H1 (cell line): ENCODE measurements around the gene ZBTB26. TPM values are rescaled to one million over a fixed set of nuclear protein-coding genes. Genes with fewer than 3 reads are reported as not detected.

ENCODE experiments used
- CTCF ChIA-PET: fragments of 300-600 bp; sonication (Branson Sonifier 250); formaldehyde crosslinking; loops from one replicate; lab custom pipeline; 2021; ENCODE audit not compliant: partially characterized antibody; lab: Charles Lee
- POLR2A ChIA-PET: fragments of 300-600 bp; sonication (Branson Sonifier 250); formaldehyde crosslinking; loops from one replicate; lab custom pipeline; 2021; ENCODE audit warnings: inconsistent platforms; ENCODE audit not compliant: partially characterized antibody; lab: Charles Lee
- DNase-seq, 2 experiments: peaks; one replicate each; pipeline versions ENCODE4 v3.0.0 to v3.0.0-alpha.2; 2010 to 2022; ENCODE audit warnings: low spot score in 2 of 2, low read depth in 1 of 2, mixed read lengths in 1 of 2
- FAIRE-seq: peaks from 2 replicates; lab custom pipeline; 2011; peaks lifted over from hg19 to GRCh38; lab: Jason Lieb, UNC
- H2AFZ ChIP-seq: 2 replicates; pipeline ENCODE4 v1.8.1; 2012; ENCODE audit warnings: low read length, inconsistent platforms
- H2AK5ac ChIP-seq: 2 replicates; pipeline ENCODE4 v1.6.1; 2013; ENCODE audit warnings: low read depth, low read length
- H2BK120ac ChIP-seq: replicated peaks from 2 replicates; pipeline ENCODE3; 2013; ENCODE audit warnings: low read depth, low read length, inconsistent platforms
- H2BK12ac ChIP-seq: 2 replicates; pipeline ENCODE4 v1.6.1; 2013; ENCODE audit warnings: low read depth, low read length
- H2BK15ac ChIP-seq: 2 replicates; pipeline ENCODE4 v1.6.1; 2013; ENCODE audit warnings: low read length
- H2BK20ac ChIP-seq: 2 replicates; pipeline ENCODE4 v1.6.1; 2013; ENCODE audit warnings: low read length
- H2BK5ac ChIP-seq: 2 replicates; pipeline ENCODE4 v1.6.1; 2013; ENCODE audit warnings: low read depth, low read length
- H3K14ac ChIP-seq: 2 replicates; pipeline ENCODE4 v1.6.1; 2013; ENCODE audit warnings: inconsistent platforms; ENCODE audit not compliant: insufficient read length
- H3K18ac ChIP-seq: 2 replicates; pipeline ENCODE4 v1.6.1; 2013; ENCODE audit warnings: low read length; ENCODE audit errors: extremely low read depth
- H3K23ac ChIP-seq: 2 replicates; pipeline ENCODE4 v1.6.1; 2013; ENCODE audit warnings: inconsistent platforms; ENCODE audit not compliant: insufficient read length
- H3K23me2 ChIP-seq: 2 replicates; pipeline ENCODE4 v1.6.1; 2013; ENCODE audit warnings: low read depth, low read length
- H3K27ac ChIP-seq: 2 replicates; pipeline ENCODE4 v1.6.1; 2011; ENCODE audit warnings: low read depth, low read length, inconsistent platforms
- H3K27me3 ChIP-seq, 4 experiments: replicated peaks in 1 of 4; 1 replicate in 1 of 4; 2 replicates in 3 of 4; pipeline versions ENCODE4 v1.6.1 to v1.8.1; 2011 to 2013; ENCODE audit warnings: low read length in 3 of 4, mild to moderate bottlenecking in 3 of 4, inconsistent platforms in 2 of 4, mixed read lengths in 2 of 4, moderate library complexity in 1 of 4; ENCODE audit not compliant: control insufficient read depth in 3 of 4, insufficient read depth in 3 of 4; ENCODE audit errors: extremely low read depth in 1 of 4
- H3K36me3 ChIP-seq, 4 experiments: 2 replicates each; pipeline versions ENCODE4 v1.6.1 to v1.8.1; 2011 to 2013; ENCODE audit warnings: mild to moderate bottlenecking in 4 of 4, low read length in 3 of 4, moderate library complexity in 2 of 4, control low read depth in 1 of 4, inconsistent platforms in 1 of 4; ENCODE audit not compliant: insufficient read depth in 4 of 4, control insufficient read depth in 2 of 4
- H3K4ac ChIP-seq: replicated peaks from 2 replicates; pipeline ENCODE3; 2013; ENCODE audit warnings: low read length, low read depth, mixed read lengths, inconsistent platforms; ENCODE audit not compliant: insufficient read length
- H3K4me1 ChIP-seq, 4 experiments: replicated peaks in 1 of 4; 1 replicate in 1 of 4; 2 replicates in 3 of 4; pipeline versions ENCODE4 v1.6.1 to v1.8.1; 2011 to 2013; ENCODE audit warnings: low read length in 3 of 4, inconsistent platforms in 2 of 4, mixed read lengths in 1 of 4; ENCODE audit not compliant: insufficient read depth in 4 of 4, control insufficient read depth in 3 of 4
- H3K4me2 ChIP-seq, 2 experiments: 2 replicates each; pipeline versions ENCODE4 v1.6.1 to v1.8.1; 2011 to 2013; ENCODE audit warnings: low read depth in 2 of 2, low read length in 2 of 2, control low read depth in 1 of 2, inconsistent platforms in 1 of 2, mild to moderate bottlenecking in 1 of 2; ENCODE audit not compliant: insufficient read depth in 1 of 2
- H3K4me3 ChIP-seq, 4 experiments: fragments of 200-600, 300-600 bp in 1 of 4; sonication (generic), shearing (Covaris generic), sonication (Bioruptor Twin) in 1 of 4; 2 replicates each; pipeline versions ENCODE4 v1.5.1 to v1.8.1; 2011 to 2016; ENCODE audit warnings: low read length in 4 of 4, low read depth in 3 of 4, control low read depth in 2 of 4, inconsistent platforms in 2 of 4, mild to moderate bottlenecking in 2 of 4, mixed read lengths in 1 of 4, moderate library complexity in 1 of 4; ENCODE audit not compliant: insufficient read depth in 2 of 4; ENCODE audit errors: extremely low read depth in 1 of 4
- H3K56ac ChIP-seq: replicated peaks from 2 replicates; pipeline ENCODE3; 2013; ENCODE audit warnings: low read depth, mild to moderate bottlenecking, mixed read lengths, low read length, inconsistent platforms; ENCODE audit not compliant: insufficient read length
- H3K79me1 ChIP-seq: 2 replicates; pipeline ENCODE4 v1.6.1; 2013; ENCODE audit warnings: low read depth, low read length, control low read depth
- H3K79me2 ChIP-seq, 2 experiments: 2 replicates each; pipeline versions ENCODE4 v1.6.1 to v1.8.1; 2012 to 2013; ENCODE audit warnings: low read length in 2 of 2, mild to moderate bottlenecking in 2 of 2, inconsistent platforms in 1 of 2; ENCODE audit not compliant: insufficient read depth in 2 of 2, control insufficient read depth in 1 of 2
- H3K9ac ChIP-seq, 4 experiments: replicated peaks in 1 of 4; 1 replicate in 1 of 4; 2 replicates in 3 of 4; pipeline versions ENCODE4 v1.6.1 to v1.8.1; 2011 to 2013; ENCODE audit warnings: low read depth in 3 of 4, low read length in 3 of 4, control low read depth in 2 of 4, mild to moderate bottlenecking in 2 of 4, moderate library complexity in 2 of 4, inconsistent platforms in 1 of 4; ENCODE audit errors: extremely low read depth in 1 of 4
- H3K9me3 ChIP-seq, 2 experiments: 2 replicates each; pipeline versions ENCODE4 v1.6.1 to v1.8.1; 2012 to 2013; ENCODE audit warnings: mild to moderate bottlenecking in 2 of 2, moderate library complexity in 2 of 2, control low read depth in 1 of 2, inconsistent platforms in 1 of 2, low read depth in 1 of 2, low read length in 1 of 2, mixed read lengths in 1 of 2; ENCODE audit not compliant: insufficient read depth in 2 of 2
- H4K20me1 ChIP-seq, 2 experiments: replicated peaks in 1 of 2; 2 replicates each; pipeline versions ENCODE3 to v1.8.1; 2011 to 2013; ENCODE audit warnings: inconsistent platforms in 2 of 2, low read length in 2 of 2, mild to moderate bottlenecking in 1 of 2; ENCODE audit not compliant: insufficient read depth in 2 of 2, control insufficient read depth in 1 of 2
- H4K5ac ChIP-seq: 2 replicates; pipeline ENCODE4 v1.6.1; 2013; ENCODE audit warnings: low read length, low read depth, mixed read lengths, inconsistent platforms; ENCODE audit not compliant: insufficient read length
- H4K8ac ChIP-seq: 2 replicates; pipeline ENCODE4 v1.8.0; 2013; ENCODE audit warnings: mild to moderate bottlenecking, moderate library complexity, low read length, inconsistent platforms; ENCODE audit not compliant: insufficient read depth; ENCODE audit errors: extremely low read depth
- H4K91ac ChIP-seq: replicated peaks from 2 replicates; pipeline ENCODE3; 2013; ENCODE audit warnings: low read length, mixed read lengths, inconsistent platforms; ENCODE audit not compliant: insufficient read length
- BACH1 ChIP-seq: IDR thresholded peaks from 2 replicates; pipeline ENCODE4 v1.6.1; 2012; ENCODE audit warnings: low read length, improper control_type of control experiment
- CBX8 ChIP-seq: fragments of 300-800, 300-1000 bp; sonication (generic); IDR thresholded peaks from 2 replicates; pipeline ENCODE4 v1.7.1; 2016; ENCODE audit warnings: low read depth, low read length, borderline replicate concordance
- CHD2 ChIP-seq: IDR thresholded peaks from 2 replicates; pipeline ENCODE4 v1.6.1; 2012; ENCODE audit warnings: low read length, improper control_type of control experiment
- JUN ChIP-seq: IDR thresholded peaks from 2 replicates; pipeline ENCODE4 v1.6.1; 2011; ENCODE audit warnings: low read depth, mild to moderate bottlenecking, improper control_type of control experiment, low read length
- KDM5A ChIP-seq: fragments of 200-600 bp; IDR thresholded peaks from 2 replicates; pipeline ENCODE4 v1.7.1; 2012; ENCODE audit warnings: mild to moderate bottlenecking, low read length, inconsistent platforms, mixed read lengths
- PHF8 ChIP-seq: fragments of 200-600 bp; sonication (generic); conservative IDR thresholded peaks from 2 replicates; pipeline ENCODE4 v1.7.1; 2012; ENCODE audit warnings: low read depth, mild to moderate bottlenecking, inconsistent platforms, low read length, moderate library complexity
- RNF2 ChIP-seq: fragments of 200-900, 300-1000 bp; sonication (generic); IDR thresholded peaks from 2 replicates; pipeline ENCODE4 v1.7.1; 2016; ENCODE audit warnings: borderline replicate concordance, low read depth, mild to moderate bottlenecking, antibody characterized with exemption, low read length; ENCODE audit not compliant: poor library complexity, severe bottlenecking; ENCODE audit errors: missing control alignments
- SAP30 ChIP-seq: fragments of 300-600 bp; sonication (generic); IDR thresholded peaks from 2 replicates; pipeline ENCODE4 v1.7.1; 2012; ENCODE audit warnings: low read length, moderate library complexity, mild to moderate bottlenecking, inconsistent platforms; ENCODE audit not compliant: insufficient read depth, insufficient replicate concordance
- SIN3A ChIP-seq, 2 experiments: IDR thresholded peaks in 1 of 2; conservative IDR thresholded peaks in 1 of 2; 2 replicates each; pipeline ENCODE4 v1.6.1; 2011 to 2012; ENCODE audit warnings: low read length in 2 of 2, improper control_type of control experiment in 1 of 2, low read depth in 1 of 2, mild to moderate bottlenecking in 1 of 2
- SP4 ChIP-seq: IDR thresholded peaks from 2 replicates; pipeline ENCODE4 v1.6.1; 2012; ENCODE audit warnings: low read length, inconsistent platforms
- WGBS, 2 experiments: shearing (Covaris generic) in 1 of 2; methylation state at CpG; one replicate each; pipeline versions ENCODE4 v1.1.6 to v1.1.7; 2013 to 2015; ENCODE audit warnings: low lambda C conversion rate in 2 of 2, mixed read lengths in 2 of 2, inconsistent platforms in 1 of 2, low coverage in 1 of 2, missing lambda C conversion rate in 1 of 2; ENCODE audit not compliant: insufficient replicate concordance in 2 of 2, insufficient coverage in 1 of 2, insufficient read length in 1 of 2; ENCODE audit errors: extremely low coverage in 1 of 2, missing lambda C conversion rate in 1 of 2; 5-methylcytosine and 5-hydroxymethylcytosine counted together
- polyA plus RNA-seq, 7 experiments: library from polyadenylated mRNA; depleted of rRNA in 3 of 7; stranded (reverse) in 5 of 7; unstranded in 2 of 7; fragments of >200 nt in 5 of 7; fragments of 200-250 nt in 2 of 7; gene quantifications; 1 replicate in 5 of 7; 2 replicates in 1 of 7; 4 replicates in 1 of 7; pipeline versions ENCODE4 v1.2.1 to v1.2.3, GENCODE V29; 2011 to 2013; ENCODE audit warnings: missing spikeins in 2 of 7, mixed read lengths in 2 of 7
- total RNA-seq: library from RNA; stranded (reverse); fragmentation: NEBNext Ultra II Directional; extraction: Animal tissue kit (Norgen Biotek cat#: 25700); gene quantifications from 2 replicates; pipeline ENCODE4 v1.2.1, GENCODE V29; 2021
- TF ChIP-seq, protein P1 (sequence below): IDR thresholded peaks from 2 replicates; pipeline ENCODE4 v1.6.1; 2012; ENCODE audit warnings: inconsistent platforms
- TF ChIP-seq, protein P2 (sequence below): IDR thresholded peaks from 2 replicates; pipeline ENCODE4 v1.6.1; 2012; ENCODE audit warnings: inconsistent platforms

Gene ZBTB26
- total and polyA plus RNA-seq, 2 of the 8 experiments (the other 6 are each of a cell fraction or from before 2014, with no cell fraction given): 5.7 to 7.4 TPM

DNA sequence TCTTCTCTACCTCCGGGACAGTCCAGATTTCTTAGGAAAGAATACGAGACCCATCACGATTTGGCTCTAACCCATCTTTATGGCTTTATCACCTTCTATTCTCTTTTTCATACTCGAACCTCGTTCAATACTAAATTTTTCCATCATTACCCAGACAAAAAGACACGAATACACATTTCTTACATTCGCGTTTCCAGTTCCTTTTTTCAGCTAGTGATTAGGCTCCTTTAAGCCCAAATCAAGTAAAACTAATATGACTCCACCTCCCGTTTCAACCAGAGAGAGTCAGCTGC, 18.7 kb downstream of the ZBTB26 start:
- peak overlapping the region; percentile 76 to 91 (median 88) for H3K4me3 ChIP-seq
- H2BK5ac ChIP-seq: peak overlapping the region; percentile 89
- no peak overlapping the region for H2AK5ac ChIP-seq
- peak overlapping the region; percentile 93; the same call in 1 of the 2 replicates for H3K27ac ChIP-seq
- H3K56ac ChIP-seq: no peak overlapping the region
- H3K36me3 ChIP-seq: peaks cover 6 to 13% (median 10%) of the 10 kb centered on the region in 4 experiments; a peak in 7 of 8 replicates
- no peaks in the 10 kb centered on the region; a peak in 2 of 7 replicates for H3K4me1 ChIP-seq
- no peaks in the 10 kb centered on the region for H3K79me1 ChIP-seq
- no peak overlapping the region for H3K23ac ChIP-seq
- ChIA-PET CTCF (interaction anchor here (0.8 to 2.0 kb wide), 5 partner anchors 9 to 78 kb away, joined by 3 to 8 read pairs (median 4); partner anchors contain the start of gene ZBTB26), POLR2A (interaction anchor here (0.6 to 7.0 kb wide), 18 partner anchors 8 to 437 kb away, joined by 3 to 78 read pairs (median 5); partner anchors contain the start of genes RABGAP1, RC3H2 and ZBTB26)
- no peak overlapping the region for H2BK120ac ChIP-seq
- H3K14ac ChIP-seq: no peak overlapping the region
- DNase-seq (no peak), FAIRE-seq (no peak)
- H4K91ac ChIP-seq: no peak overlapping the region
- H4K20me1 ChIP-seq: no peaks in the 10 kb centered on the region
- no peak overlapping the region for H2BK15ac ChIP-seq
- peak overlapping the region; percentile 12 for H3K4ac ChIP-seq
- H3K23me2 ChIP-seq: peaks cover 2% of the 10 kb centered on the region
- H3K79me2 ChIP-seq: peaks cover 5 to 45% of the 10 kb centered on the region in 2 experiments; a peak in 3 of 4 replicates
- no peaks in the 10 kb centered on the region for H3K9me3 ChIP-seq
- H4K8ac ChIP-seq: peak overlapping the region; percentile 96; the same call in 1 of the 2 replicates
- no peak overlapping the region for H4K5ac ChIP-seq
- no peak overlapping the region for H2BK20ac ChIP-seq
- WGBS, 2 experiments: 7% methylated on average over 9 of the region's 9 CpGs; no CpG with 5 or more reads in 1 of the 2 experiments
- H2AFZ ChIP-seq: peak overlapping the region; percentile 93; the same call in 1 of the 2 replicates
- peak overlapping the region; percentile 68 to 98 (median 95) for H3K9ac ChIP-seq
- H3K18ac ChIP-seq: no peak overlapping the region
- no peak overlapping the region for H2BK12ac ChIP-seq
- H3K4me2 ChIP-seq: peak overlapping the region; percentile 49 to 79
- no peaks in the 10 kb centered on the region for H3K27me3 ChIP-seq
- TF ChIP-seq, protein P1, sequence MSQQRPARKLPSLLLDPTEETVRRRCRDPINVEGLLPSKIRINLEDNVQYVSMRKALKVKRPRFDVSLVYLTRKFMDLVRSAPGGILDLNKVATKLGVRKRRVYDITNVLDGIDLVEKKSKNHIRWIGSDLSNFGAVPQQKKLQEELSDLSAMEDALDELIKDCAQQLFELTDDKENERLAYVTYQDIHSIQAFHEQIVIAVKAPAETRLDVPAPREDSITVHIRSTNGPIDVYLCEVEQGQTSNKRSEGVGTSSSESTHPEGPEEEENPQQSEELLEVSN: no peak
- TF ChIP-seq JUN (no peak), BACH1 (no peak), RNF2 (no peak), SIN3A (conservative IDR thresholded peaks at IDR 0.05 in 1 of 2, IDR thresholded peaks at IDR 0.05 in 1 of 2; ENCODE audit: low read depth in 1 of 2, low read length in 2 of 2) (no peak), SAP30 (no peak), CHD2 (no peak), PHF8 (no peak), KDM5A (no peak), SP4 (no peak), CBX8 (no peak)
- TF ChIP-seq, protein P2, sequence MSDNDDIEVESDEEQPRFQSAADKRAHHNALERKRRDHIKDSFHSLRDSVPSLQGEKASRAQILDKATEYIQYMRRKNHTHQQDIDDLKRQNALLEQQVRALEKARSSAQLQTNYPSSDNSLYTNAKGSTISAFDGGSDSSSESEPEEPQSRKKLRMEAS: no peak
